Fibroblast of mammary gland (primary cell): ENCODE measurements around the gene MED9.

Experiments
- DNase-seq: peaks from one replicate; pipeline ENCODE4 v3.0.0-alpha.2; 2010; ENCODE audit warnings: low read depth
- H3K4me3 ChIP-seq: 2 replicates; pipeline ENCODE4 v1.5.1; 2011; ENCODE audit warnings: low read depth, mild to moderate bottlenecking, low read length, moderate library complexity; ENCODE audit not compliant: control insufficient read depth
- TF ChIP-seq, protein P1 (sequence below): conservative IDR thresholded peaks from 2 replicates; pipeline ENCODE4 v1.5.1; 2011; ENCODE audit warnings: low read depth, low read length, inconsistent platforms; ENCODE audit not compliant: control insufficient read depth, insufficient read depth

MED9 gene

GRCh38 chr17:17527534-17527933 is 50.7 kb downstream of the MED9 start:
- no peak overlapping the region for H3K4me3 ChIP-seq
- TF ChIP-seq, protein P1, sequence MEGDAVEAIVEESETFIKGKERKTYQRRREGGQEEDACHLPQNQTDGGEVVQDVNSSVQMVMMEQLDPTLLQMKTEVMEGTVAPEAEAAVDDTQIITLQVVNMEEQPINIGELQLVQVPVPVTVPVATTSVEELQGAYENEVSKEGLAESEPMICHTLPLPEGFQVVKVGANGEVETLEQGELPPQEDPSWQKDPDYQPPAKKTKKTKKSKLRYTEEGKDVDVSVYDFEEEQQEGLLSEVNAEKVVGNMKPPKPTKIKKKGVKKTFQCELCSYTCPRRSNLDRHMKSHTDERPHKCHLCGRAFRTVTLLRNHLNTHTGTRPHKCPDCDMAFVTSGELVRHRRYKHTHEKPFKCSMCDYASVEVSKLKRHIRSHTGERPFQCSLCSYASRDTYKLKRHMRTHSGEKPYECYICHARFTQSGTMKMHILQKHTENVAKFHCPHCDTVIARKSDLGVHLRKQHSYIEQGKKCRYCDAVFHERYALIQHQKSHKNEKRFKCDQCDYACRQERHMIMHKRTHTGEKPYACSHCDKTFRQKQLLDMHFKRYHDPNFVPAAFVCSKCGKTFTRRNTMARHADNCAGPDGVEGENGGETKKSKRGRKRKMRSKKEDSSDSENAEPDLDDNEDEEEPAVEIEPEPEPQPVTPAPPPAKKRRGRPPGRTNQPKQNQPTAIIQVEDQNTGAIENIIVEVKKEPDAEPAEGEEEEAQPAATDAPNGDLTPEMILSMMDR = no peak
- no peak for DNase-seq

DNA sequence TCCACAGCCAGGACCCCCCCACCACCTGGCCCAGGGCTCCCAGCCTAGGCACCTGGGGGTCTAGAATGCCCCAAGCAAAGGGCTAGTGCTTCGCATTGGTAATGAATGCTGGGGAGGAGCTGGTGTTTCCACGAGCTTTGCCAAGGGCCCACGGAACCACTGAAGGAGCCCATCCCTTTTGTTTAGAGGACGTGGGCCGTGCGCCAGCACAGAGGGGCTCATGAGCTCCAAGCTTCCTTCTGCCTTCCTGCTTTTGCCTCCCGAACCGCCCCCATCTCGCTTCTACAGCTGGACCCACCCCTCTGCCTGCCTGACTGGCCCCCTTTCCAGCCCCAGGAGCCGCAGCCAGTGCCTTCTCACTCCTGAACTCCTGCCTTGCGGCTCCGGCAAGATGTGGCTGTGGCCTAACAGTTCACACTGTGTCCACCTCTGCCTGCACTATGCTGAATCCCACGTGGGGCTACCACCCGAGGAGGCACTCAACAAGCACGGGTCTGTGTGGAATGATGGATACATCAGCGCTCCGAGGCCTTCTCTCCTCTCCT is 51.2 kb downstream of the MED9 start:
- DNase-seq = no peak
- TF ChIP-seq, protein P1 = no peak
- no peak overlapping the region for H3K4me3 ChIP-seq

DNA sequence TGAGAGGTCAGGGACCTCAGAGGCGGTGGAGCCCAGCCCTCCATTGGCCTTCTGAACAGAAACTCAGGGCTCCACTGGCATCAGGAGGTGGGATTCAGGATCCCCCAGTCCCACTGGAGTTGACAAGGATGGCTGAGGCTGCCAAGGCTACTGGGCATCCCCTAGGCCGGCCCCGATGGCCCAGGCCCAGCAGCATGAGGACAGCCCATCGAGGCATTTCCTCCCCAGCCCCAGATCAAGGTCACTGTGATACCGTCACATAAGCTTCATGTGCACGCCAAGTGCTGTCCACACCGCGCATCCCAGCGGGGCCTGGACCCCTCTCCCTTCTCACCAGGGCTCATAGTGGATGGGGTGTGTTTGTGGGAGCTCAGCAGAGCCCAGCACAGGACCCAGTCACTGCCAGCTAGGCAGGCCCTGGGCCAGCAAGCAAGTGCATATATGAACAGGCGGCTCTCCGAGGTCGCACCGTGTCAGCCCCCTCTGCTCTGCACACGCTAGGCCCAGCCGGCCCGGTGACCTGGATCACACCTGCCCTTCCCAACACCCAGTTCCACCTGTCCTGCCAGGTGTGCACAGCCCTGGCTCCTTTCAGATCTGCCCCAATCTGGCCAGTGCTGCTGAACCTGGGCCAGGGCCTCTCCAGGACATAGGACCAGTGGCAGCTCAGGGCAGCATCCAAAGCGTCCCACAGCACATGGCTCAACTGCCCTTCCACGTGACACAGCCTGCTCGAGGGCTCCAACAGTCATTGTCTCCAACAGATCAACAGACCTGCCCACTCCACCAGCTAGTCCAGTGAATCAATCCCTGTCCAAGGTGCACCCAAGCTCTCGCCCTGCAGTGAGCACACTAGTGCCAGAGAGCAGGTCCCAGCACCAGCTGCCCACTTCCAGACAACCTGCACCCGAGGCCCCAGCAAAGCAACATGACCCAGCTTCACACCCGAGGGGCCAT is 52.2 kb downstream of the MED9 start:
- H3K4me3 ChIP-seq = no peak overlapping the region
- TF ChIP-seq, protein P1 = no peak
- DNase-seq = no peak

DNA sequence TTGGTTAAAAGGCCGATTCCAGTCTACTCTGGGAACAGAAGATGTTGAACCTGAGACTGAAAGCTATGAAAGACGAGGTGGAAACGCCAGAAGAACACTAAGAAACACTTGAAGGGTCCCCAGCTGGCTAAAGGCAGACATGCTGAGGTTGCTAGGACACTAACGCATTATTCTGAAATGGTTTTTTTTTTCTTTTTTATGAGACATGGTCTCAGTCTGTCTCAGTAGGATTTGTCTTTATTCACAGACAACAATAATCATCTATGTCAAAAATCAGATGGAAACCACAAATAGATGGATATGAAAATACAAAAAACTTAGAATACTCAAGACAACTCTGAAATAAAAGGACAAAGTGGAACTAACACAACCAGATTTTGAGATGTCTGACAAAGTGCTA is 54.4 kb downstream of the MED9 start:
- TF ChIP-seq, protein P1 = no peak
- H3K4me3 ChIP-seq = no peak overlapping the region
- no peak for DNase-seq

DNA sequence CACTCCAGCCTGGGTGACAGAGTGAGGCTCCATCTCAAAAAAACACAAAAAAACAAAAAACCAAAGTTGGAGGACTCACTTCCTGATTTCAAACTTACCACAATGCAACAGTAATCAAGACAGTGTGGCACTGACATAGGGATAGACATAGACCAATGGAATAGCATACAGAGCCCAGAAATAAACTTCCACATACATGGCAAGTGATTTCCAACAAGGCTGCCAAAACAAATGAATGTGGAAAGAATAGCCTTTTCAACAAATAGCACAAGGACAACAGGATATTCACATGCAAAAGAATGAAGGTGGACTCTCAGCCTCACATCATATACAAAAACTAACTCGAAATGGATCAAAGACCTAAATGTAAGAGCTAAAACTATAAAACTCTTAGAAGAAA is 56.2 kb downstream of the MED9 start:
- H3K4me3 ChIP-seq = no peak overlapping the region
- no peak for DNase-seq
- TF ChIP-seq, protein P1 = no peak

- no peak overlapping the region for H3K4me3 ChIP-seq
- TF ChIP-seq, protein P1 = no peak
- DNase-seq = no peak
Measured at GRCh38 chr17:17533901-17534441, 57.2 kb downstream of the MED9 start.
